Stimulated activated CD4-positive, alpha-beta T cell treated with anti-CD3 and anti-CD28 coated beads, Interleukin-1b, Interleukin-23, amount 100 ng/mL, for 4 hours (primary cell): ENCODE measurements around the gene ACP1.

Experiments
- DNase-seq, 2 donors: peaks; one replicate each; pipeline ENCODE4 v3.0.0-alpha.2; 2020; ENCODE audit warnings: low read depth in 2 of 2

The ACP1 gene

GRCh38 chr2:280650-281110 is 15.9 kb downstream of the ACP1 start:
- DNase-seq = no peak

GRCh38 chr2:281381-281780 is 16.6 kb downstream of the ACP1 start:
- no peak for DNase-seq

- no peak for DNase-seq
Measured at GRCh38 chr2:282371-283263, 17.9 kb downstream of the ACP1 start.

DNA sequence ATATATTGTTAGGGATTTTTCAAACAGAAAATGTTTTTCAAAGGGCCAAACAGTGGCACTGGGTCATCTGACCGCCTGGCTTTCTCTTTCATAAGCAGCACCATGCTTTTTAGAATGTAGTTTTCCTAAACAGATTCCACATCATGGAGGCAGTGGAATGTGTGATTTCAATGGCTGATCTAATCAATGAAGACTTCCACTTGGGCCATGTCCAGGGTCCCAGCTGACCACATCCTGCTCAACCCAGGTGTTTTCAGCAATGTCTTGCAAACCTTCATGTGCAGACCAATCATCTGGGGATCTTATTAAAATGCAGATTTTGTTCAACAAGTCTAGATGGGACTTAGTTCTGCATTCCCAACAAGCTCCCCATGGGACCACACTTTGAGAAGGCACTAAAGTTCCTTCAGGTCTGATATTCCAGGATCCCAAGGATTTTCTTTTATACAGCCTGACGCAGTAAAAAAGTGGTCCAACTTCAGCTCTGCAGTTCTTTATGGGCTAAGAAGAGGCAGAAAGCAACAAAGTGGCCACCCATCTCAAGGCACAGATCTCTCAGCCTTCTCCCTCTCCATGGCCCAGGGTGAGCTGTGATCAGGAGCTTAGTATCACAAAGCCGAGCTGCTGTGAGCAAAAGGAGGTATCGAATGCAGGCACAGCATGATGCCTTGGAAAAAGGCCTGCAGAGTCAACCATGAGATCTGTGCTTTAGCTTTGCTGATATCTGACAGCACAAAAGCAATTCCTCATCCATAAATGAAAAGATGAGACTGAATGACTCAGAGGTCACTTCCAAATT is 19.4 kb downstream of the ACP1 start:
- no peak for DNase-seq

DNA sequence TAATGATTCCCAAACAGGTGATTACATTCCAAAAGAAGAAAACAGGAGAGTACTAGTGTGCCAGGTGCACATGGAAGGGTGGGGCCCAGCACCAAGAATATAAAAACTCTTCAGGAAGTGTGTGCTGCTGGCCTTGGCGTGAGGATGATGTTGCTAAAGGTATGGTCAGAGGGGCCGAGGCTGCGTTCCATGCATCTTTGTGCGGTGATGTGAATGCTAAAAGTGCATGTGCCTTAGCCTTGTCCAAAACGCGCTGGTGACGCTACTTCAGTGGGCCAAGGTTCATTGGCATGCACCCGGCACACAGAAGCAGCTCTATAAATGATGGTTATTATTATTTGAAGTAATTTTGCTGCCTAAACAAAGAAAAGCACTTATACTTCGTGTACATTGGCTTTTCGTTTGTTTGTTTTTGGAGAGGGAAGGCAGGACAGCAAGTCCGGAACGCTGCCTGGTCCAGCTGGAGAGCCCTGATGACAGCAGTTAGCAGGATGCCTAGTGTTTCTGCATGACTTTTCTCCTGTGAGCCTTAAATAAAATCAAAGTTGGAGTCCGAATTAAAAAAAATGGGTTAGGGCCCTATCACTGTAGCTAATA is 20.2 kb downstream of the ACP1 start:
- DNase-seq = no peak

GRCh38 chr2:285531-285930 is 20.8 kb downstream of the ACP1 start:
- DNase-seq = no peak

- no peak for DNase-seq
Measured at GRCh38 chr2:286035-286434, 21.3 kb downstream of the ACP1 start.

DNA sequence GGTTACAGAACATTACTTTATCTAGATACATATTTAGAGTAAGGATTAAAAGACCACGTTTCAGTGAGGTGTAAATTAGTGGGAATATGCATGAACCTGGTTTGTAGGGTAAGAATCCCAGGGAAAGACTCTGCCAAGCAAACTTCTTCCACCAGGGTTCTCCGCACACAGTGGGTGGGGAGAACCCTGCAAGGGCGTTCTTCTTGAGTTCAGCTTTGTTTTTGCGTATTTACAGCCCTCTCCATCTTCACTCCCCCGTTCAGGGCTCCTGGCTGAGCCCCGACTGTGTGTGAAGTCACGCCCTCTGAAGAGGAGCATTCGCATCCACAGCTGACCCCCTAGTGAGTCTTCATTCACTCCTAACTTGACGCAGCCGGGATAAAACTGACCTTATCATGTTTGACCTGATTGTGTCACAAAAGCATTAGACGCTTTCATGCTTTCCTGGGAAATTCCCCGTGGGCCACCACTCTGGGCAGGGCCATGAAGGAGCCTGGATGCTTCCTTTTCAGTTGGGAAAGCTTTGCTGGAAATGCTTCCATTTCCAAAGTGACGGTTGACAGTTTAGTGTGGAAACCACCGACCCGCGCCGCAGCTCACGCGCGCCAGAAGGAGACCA is 22.1 kb downstream of the ACP1 start:
- DNase-seq = no peak

DNA sequence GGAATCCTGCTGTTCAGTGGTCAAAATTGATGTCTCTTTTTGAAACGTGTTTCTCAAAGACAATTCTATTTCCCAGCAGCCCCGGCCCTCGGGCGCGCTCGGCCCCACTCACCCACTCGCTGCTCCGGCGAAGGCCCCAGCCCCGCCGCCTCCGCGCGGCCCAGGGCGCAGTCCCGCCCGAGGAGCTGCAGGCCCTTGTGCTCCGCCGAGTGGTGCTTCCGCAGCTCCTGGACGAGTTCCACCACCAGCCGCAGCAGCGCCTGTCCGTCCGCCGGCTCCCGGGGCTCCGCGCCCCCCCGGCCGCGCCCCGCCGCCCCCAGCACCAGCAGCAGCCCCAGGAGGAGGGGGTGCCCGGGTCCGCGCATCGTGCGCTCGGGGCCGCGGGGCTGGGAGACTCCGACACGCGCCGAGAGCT is 22.7 kb downstream of the ACP1 start:
- no peak for DNase-seq

DNA sequence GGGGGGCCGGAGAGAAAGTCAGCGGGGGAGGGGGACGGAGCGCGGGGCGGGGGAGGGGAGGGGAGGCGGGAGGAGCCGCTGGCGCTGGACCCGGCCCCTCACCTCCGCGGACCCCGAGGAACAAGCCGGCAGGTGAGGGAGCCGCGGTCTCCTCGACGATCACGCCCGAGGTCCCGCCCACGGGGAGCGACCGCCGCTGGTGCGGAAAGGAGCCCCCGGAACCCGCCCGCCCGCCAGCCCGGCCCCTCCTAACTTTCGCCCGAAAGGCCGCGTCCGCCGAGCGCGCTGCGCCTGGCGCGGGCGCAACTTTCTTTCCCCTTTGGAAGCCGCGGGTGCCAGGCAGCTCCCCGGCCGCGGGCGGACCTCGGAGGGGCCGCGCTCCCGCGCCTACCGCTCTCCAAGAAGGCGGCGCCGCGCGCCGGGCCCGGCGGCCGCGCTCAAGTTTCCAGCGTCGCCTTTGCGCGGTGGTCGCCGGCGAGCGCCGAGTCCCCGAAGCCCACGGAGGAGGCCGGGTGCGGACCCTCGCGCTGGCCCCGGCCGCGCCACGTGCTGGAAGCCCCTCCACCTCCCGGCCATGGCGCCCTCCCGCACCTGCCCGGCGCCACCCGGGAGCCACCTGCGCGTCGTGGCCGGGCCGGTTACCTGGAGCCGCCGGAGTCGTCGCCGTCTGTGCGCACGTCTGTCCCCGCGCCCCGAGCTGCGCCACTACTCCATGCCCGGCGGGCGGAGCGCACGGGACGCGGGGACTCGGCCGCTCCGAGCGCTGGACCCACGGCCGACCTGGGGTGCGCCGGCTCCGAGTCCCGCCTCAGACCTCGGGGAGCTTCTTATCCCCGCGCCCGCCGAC is 23.4 kb downstream of the ACP1 start, which contains the start of gene ALKAL2:
Gene ALKAL2 (minus strand): TSS at position 181 of the 847 bp plus-strand sequence. CDS start 256 bp downstream, outside the sequence.
- no peak for DNase-seq

DNA sequence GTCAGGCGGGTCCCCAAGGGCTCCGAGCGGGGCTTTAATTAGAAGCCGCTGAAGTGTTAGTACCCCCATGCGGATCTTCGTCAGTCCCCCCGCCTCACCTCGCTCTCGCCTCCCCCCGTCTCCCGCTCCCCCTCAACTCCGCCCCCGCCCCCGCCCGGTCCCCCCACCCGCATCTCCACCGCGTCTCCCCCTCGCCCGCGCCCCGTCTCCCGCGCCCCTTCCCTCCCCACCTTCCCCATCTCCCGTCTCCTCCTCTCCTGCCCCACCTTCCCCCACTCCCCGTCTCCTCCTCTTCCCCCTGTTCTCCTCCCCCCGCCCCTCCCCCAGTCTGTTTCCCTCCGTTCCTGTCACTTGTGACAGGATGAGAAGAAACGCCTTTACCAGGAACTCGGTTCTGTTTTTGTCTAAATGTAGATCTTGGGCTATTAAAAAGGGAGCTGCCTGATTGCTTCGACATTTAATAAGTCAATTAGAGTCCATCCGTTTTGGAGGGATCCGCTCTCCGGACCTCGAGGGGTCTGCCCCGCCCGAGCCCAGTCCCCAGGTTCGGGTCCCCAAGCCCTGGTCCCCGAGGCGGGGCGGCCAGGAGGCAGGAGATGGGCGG is 24.1 kb downstream of the ACP1 start:
- no peak for DNase-seq

DNA sequence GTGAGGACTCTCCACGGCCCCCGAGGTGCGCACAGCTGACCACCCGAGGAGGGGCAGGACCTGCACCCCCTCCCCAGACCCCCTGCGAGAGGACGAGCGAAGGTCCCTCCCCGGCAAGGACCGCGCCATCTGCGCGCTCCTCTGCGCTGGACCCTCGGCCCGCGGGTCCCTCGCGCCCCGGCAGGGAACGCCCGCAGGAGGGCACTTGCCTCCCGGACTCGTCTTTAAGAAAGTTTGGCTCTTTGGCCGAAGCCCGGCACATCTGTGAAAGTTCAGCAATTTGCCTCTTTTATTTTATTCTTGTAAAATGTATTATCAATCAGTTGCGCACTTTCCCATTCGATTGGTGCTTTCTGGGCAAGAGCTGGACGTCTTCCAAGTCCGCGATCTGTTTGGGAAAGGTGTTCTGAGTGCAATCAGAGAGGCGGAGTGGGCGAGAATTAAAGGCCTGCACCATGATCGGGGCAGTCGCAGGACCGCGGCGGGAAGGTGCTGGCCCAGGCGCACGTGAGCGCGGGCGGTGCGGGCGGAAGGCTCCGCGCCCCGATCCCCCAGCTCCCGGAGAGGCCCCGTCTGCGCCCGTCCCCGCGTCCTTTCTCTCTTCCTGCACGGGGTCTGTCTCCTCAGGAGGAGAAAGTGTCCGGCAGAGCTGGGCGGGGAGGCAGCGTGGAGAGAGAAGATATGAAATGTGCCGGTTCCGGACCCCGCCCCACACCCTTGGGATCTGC is 24.8 kb downstream of the ACP1 start:
- no peak for DNase-seq

- peak in 1 of 2 donors; percentile 25 for DNase-seq
Measured at GRCh38 chr2:290090-290722, 25.5 kb downstream of the ACP1 start.

DNA sequence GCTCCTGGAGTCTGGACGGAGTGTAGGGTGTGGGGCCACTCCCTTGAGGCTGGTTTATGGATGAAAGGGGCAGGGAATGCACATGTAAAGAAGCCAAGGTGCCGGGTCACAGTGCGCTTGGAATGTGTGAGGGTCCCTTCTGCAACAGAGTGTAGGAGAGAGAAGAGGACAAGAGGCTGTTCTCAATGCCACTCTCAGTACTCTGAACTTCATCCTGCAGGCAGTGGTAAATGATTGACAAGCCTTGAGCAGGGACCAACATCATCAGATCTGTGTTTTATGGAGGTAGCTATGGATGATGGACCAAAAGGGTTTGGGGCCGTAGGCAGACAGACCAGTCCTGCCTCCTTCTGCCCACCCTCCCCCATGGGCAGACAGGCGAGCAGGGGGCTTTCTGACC is 30.3 kb downstream of the ACP1 start:
- no peak for DNase-seq

- DNase-seq = no peak
Measured at GRCh38 chr2:296354-296753, 31.6 kb downstream of the ACP1 start.

- DNase-seq = no peak
Measured at GRCh38 chr2:305366-305765, 40.6 kb downstream of the ACP1 start.

DNA sequence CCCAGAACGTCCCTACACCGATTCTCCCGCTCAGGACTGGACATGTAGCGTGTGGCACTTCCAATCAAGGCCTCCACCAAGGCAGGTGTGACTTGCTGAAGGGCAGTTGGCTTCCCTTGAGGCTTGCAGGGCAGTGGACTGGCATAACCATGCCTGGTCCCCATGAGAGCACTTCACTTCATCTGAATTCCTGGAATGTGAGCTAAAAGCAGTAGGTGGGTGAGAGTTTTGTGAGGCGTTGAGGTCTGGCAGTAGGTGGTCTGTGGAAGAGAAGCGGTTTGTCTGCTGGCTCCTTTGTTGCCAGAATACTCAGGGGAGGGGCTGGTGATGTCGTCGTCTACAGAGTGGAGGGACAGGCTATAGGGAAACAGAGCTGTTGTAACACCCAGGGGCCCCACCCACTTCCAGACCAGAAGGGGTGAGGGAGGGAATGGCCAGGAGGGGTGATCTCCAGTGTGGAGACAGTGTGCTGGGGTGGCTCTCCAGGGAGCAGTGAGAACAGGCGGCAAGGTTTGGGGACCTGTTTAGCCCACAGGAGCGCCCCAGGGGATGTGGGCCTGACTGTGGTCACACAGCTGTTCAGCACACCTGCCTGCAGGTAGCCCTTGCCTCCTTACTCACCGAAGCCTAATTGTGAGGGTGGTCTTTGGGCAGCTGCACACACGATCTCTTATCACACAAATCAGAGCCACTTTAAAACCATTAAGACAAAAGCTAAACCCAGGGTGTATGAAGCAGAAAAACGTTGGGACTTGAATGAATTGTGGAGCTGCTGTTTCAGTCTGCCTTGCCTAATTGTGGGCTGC is 44.6 kb downstream of the ACP1 start:
- no peak for DNase-seq

- no peak for DNase-seq
Measured at GRCh38 chr2:309954-310510, 45.3 kb downstream of the ACP1 start.
